Left ventricle myocardium inferior (tissue), 1 donor: Measurements from ENCODE around the gene WDR41. TPM values are rescaled to one million over a fixed set of nuclear protein-coding genes. Genes with fewer than 3 reads are reported as not detected.

ENCODE experiments used
- DNase-seq: peaks from one replicate; pipeline ENCODE4 v3.0.0-alpha.2; 2020
- H3K27ac ChIP-seq: fragments of 200-600 bp; replicated peaks from 2 replicates; pipeline ENCODE4 v1.8.0; 2021
- H3K27me3 ChIP-seq: fragments of 200-600 bp; 2 replicates; pipeline ENCODE4 v1.8.0; 2021; ENCODE audit warnings: low read depth
- H3K36me3 ChIP-seq: fragments of 200-600 bp; 2 replicates; pipeline ENCODE4 v1.8.0; 2021
- H3K4me1 ChIP-seq: fragments of 200-600 bp; 2 replicates; pipeline ENCODE4 v1.8.0; 2021
- H3K4me3 ChIP-seq: fragments of 200-600 bp; 2 replicates; pipeline ENCODE4 v1.8.0; 2021; ENCODE audit warnings: mild to moderate bottlenecking, moderate library complexity
- H3K9me3 ChIP-seq: fragments of 200-600 bp; replicated peaks from 2 replicates; pipeline ENCODE4 v1.8.0; 2021
- intact Hi-C: fragments of 100-400 bp; cut with micrococcal nuclease; formaldehyde crosslinking; loops from one replicate; pipeline ENCODE4 v1.11.0; 2022
- total RNA-seq: library from RNA; stranded (reverse); fragmentation: NEBNext Ultra II Directional; extraction: Animal tissue kit (Norgen Biotek cat#: 25700); gene quantifications from one replicate; pipeline ENCODE4 v1.2.1, GENCODE V29; 2021
- TF ChIP-seq, protein P1 (sequence below): fragments of 200-600 bp; IDR thresholded peaks from 2 replicates; pipeline ENCODE4 v1.8.0; 2021; ENCODE audit warnings: antibody characterized with exemption, mild to moderate bottlenecking, borderline replicate concordance
- donor health status: DM: no; HTN: yes; CAD: no; lungs with severe emphysema.

The WDR41 gene
- total RNA-seq, 1 donor from 2014 or later = 28.5 TPM

DNA sequence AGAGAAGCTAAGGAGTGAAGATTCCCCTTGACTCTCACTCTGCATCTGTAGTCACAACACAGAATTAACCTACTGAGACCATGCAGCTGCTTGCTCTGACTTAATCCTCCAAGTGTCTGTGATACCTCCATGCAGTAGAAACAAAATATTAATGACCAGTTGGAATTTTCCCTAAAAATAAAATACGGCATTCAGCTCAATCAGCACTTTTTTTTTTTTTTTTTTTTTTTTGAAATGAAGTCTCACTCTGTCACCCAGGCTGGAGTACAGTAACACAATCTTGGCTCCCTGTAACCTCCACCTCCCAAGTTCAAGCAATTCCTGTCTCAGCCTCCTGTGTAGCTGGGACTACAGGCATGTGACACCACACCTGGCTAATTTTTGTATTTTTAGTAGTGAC is 48.4 kb downstream of the WDR41 start:
- no peak for DNase-seq
- Histone ChIP-seq H3K4me1 (no peaks in the 10 kb centered on the region), H3K9me3 (peaks cover 6% of the 10 kb centered on the region), H3K27ac (no peak overlapping the region), H3K36me3 (peaks cover 46% of the 10 kb centered on the region), H3K27me3 (no peaks in the 10 kb centered on the region), H3K4me3 (no peak overlapping the region)
- intact Hi-C loops = no loop called here
- TF ChIP-seq, protein P1, sequence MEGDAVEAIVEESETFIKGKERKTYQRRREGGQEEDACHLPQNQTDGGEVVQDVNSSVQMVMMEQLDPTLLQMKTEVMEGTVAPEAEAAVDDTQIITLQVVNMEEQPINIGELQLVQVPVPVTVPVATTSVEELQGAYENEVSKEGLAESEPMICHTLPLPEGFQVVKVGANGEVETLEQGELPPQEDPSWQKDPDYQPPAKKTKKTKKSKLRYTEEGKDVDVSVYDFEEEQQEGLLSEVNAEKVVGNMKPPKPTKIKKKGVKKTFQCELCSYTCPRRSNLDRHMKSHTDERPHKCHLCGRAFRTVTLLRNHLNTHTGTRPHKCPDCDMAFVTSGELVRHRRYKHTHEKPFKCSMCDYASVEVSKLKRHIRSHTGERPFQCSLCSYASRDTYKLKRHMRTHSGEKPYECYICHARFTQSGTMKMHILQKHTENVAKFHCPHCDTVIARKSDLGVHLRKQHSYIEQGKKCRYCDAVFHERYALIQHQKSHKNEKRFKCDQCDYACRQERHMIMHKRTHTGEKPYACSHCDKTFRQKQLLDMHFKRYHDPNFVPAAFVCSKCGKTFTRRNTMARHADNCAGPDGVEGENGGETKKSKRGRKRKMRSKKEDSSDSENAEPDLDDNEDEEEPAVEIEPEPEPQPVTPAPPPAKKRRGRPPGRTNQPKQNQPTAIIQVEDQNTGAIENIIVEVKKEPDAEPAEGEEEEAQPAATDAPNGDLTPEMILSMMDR = no peak

DNA sequence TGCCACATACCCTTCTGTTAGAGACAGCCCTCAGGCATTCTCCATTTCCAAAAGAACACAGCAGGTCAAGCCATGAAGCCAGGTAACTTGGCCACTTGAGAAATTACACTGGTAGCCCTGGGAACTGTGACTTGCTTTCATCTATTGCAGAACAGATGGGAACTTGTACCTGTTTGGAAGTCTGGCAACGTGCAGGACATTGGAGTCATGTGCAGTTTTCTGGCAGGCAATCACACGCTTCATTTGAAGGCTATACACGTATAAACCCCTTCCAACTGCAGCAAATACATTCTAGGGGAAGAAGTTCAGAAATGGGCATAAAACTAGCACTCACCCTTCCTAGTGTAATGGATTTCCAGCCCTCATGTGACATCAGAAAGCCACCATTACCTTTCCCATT is 54.0 kb downstream of the WDR41 start:
- intact Hi-C loops = no loop called here
- Histone ChIP-seq H3K4me3 (no peak overlapping the region), H3K27ac (no peak overlapping the region), H3K4me1 (no peaks in the 10 kb centered on the region), H3K9me3 (no peaks in the 10 kb centered on the region), H3K27me3 (no peaks in the 10 kb centered on the region), H3K36me3 (peaks cover 74% of the 10 kb centered on the region)
- TF ChIP-seq, protein P1 = no peak
- no peak for DNase-seq

DNA sequence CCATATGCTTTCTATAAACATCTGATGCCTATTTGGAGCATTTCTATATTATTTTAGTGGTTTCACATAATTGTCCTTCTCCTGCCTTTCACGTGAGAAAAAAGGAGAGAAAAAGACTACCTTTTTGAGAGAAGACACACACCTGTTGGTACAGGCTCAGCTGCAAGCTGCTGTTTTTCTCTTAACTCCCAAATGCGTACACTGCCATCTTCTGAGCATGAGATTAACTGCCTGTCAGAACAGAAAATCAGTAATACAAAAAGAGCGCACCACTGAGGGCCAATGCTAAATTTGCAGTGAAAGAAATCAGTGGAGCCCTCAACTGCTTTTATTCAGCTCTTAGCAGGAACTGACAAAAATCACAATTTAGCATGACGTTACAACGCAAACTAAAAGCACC is 54.9 kb downstream of the WDR41 start:
- Histone ChIP-seq H3K27ac (no peak overlapping the region), H3K36me3 (peaks cover 83% of the 10 kb centered on the region), H3K27me3 (no peaks in the 10 kb centered on the region), H3K4me1 (no peaks in the 10 kb centered on the region), H3K9me3 (no peaks in the 10 kb centered on the region), H3K4me3 (no peak overlapping the region)
- DNase-seq = no peak
- TF ChIP-seq, protein P1 = no peak
- intact Hi-C loops = no loop called here

DNA sequence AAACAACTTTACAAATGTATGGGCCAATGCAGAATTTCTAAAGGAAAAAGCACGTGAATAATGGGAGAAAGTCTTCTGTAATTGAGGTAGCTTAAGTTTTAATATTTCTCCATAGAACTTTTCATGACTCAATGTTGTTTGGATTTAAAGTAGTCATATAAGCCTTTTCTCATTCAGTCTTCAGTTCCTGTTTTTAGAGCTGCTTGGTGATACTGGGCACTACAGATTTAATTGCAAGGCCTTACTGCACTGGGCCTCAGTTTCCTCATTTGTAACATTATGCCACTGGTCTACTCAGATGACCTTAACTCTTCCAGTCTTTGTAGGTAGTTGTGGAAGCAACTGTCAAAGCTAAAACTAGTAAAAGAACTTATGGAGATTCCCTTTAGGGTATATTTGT is 60.4 kb downstream of the WDR41 start:
- Histone ChIP-seq H3K27me3 (no peaks in the 10 kb centered on the region), H3K9me3 (no peaks in the 10 kb centered on the region), H3K36me3 (peaks cover 76% of the 10 kb centered on the region), H3K27ac (no peak overlapping the region), H3K4me3 (no peak overlapping the region), H3K4me1 (no peaks in the 10 kb centered on the region)
- intact Hi-C loops = no loop called here
- TF ChIP-seq, protein P1 = no peak
- DNase-seq = no peak

DNA sequence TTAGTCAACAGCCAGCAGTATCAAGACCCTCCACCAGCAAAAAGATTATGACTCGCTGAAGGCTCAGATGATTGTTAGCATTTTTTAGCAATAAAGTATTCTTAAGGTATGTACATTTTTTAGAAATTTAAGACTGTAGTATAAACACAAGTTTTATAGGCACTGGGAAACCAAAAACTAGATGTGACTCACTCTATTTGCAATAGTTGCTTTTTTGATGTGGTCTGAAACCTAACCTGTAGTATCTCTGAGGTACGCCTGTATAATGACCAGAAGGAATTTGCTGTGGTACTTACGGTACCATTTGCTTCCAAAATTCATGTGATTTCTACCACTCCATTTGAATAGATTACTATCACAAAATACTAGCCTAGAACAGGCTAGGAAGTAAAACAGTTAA is 60.8 kb downstream of the WDR41 start:
- H3K4me1 ChIP-seq = no peaks in the 10 kb centered on the region
- no peak for DNase-seq
- no peak overlapping the region for H3K27ac ChIP-seq
- no peaks in the 10 kb centered on the region for H3K9me3 ChIP-seq
- H3K36me3 ChIP-seq = peaks cover 76% of the 10 kb centered on the region
- H3K4me3 ChIP-seq = no peak overlapping the region
- no peaks in the 10 kb centered on the region for H3K27me3 ChIP-seq
- TF ChIP-seq, protein P1 = no peak
- intact Hi-C loops = no loop called here

DNA sequence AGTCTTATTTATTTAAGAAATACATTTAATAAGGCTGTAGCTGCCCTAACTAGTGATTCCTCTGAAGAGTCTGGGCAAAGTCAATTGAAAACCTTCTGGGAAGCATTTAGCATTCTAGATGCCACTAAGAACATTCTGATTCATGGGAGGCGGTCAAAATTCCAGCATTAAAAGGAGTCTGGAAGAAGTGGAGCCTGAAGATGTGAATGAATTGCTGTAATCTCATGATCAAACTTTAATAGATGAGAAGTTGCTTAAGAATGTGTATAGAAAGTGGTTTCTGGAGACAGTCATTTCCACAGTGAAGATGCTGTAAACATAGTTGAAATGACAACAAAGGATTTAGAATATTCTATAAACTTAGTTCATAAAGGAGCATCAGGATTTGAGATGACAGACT is 61.4 kb downstream of the WDR41 start:
- Histone ChIP-seq H3K4me3 (no peak overlapping the region), H3K36me3 (peaks cover 75% of the 10 kb centered on the region), H3K27me3 (no peaks in the 10 kb centered on the region), H3K4me1 (no peaks in the 10 kb centered on the region), H3K9me3 (no peaks in the 10 kb centered on the region), H3K27ac (no peak overlapping the region)
- TF ChIP-seq, protein P1 = no peak
- DNase-seq = no peak
- intact Hi-C loops = no loop called here
